Measurements from ENCODE around the gene OPN4. TPM values are rescaled to one million over a fixed set of nuclear protein-coding genes. Genes with fewer than 3 reads are reported as not detected.

Gene OPN4
- total RNA-seq, 1 donor from 2014 or later: not detected

DNA sequence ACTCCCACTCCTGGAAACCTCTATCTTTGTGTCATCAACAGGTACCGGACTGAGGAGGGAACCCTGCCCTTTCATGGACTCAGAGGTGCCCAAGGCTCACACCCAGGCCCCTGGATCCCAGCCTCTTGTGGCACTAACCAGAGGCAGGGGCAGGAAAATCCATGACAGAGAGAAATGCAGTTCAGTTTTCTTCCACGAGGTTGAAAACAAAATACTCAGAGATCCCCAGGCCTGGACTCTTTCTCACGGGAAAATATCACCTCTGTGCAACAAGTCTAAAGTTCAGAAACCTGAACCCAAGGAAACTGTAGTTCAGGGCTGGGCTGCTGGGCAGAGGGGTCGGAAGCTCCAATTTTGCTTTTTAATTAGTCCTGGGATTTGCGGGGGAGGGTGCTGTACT lies 21.4 kb upstream of the OPN4 start:
- Mint-ChIP-seq H3K9me3 (ENCODE audit: low read depth) (no peaks in the 10 kb centered on the region), H3K27ac (ENCODE audit: unreplicated experiment) (peak overlapping the region; percentile 79), H3K36me3 (ENCODE audit: low read depth) (no peaks in the 10 kb centered on the region), H3K4me3 (ENCODE audit: unreplicated experiment) (no peak overlapping the region), H3K4me1 (ENCODE audit: low read depth) (peaks cover 68% of the 10 kb centered on the region), H3K27me3 (ENCODE audit: low read depth) (no peaks in the 10 kb centered on the region)
- no peak for DNase-seq (ENCODE audit: low spot score)
- TF ChIP-seq, protein P1, sequence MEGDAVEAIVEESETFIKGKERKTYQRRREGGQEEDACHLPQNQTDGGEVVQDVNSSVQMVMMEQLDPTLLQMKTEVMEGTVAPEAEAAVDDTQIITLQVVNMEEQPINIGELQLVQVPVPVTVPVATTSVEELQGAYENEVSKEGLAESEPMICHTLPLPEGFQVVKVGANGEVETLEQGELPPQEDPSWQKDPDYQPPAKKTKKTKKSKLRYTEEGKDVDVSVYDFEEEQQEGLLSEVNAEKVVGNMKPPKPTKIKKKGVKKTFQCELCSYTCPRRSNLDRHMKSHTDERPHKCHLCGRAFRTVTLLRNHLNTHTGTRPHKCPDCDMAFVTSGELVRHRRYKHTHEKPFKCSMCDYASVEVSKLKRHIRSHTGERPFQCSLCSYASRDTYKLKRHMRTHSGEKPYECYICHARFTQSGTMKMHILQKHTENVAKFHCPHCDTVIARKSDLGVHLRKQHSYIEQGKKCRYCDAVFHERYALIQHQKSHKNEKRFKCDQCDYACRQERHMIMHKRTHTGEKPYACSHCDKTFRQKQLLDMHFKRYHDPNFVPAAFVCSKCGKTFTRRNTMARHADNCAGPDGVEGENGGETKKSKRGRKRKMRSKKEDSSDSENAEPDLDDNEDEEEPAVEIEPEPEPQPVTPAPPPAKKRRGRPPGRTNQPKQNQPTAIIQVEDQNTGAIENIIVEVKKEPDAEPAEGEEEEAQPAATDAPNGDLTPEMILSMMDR (IDR thresholded peaks at IDR 0.05): no peak

DNA sequence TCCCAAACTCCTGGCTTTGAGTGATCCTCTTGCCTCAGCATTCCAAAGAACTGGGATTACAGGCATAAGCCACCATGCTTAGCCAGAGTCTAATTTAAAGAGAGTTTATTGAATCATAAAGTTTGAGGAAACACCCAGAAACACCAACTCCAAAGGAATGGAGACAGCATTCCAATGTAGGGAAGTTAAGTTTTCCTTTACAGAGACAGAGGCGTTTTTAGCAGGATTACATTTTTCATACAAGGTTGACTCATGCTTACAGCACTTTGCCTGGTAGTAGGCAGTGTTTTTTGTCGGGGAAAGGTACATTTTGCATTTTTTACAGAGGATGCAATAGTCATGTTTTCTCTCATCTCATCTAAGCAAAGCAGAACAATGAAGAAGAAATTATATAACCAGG lies 18.9 kb upstream of the OPN4 start:
- TF ChIP-seq, protein P1 (IDR thresholded peaks at IDR 0.05): no peak
- H3K4me1 Mint-ChIP-seq (ENCODE audit: low read depth): peaks cover 57% of the 10 kb centered on the region
- no peak for DNase-seq (ENCODE audit: low spot score)
- H3K4me3 Mint-ChIP-seq (ENCODE audit: unreplicated experiment): no peak overlapping the region
- H3K27ac Mint-ChIP-seq (ENCODE audit: unreplicated experiment): peak overlapping the region; percentile 94
- no peaks in the 10 kb centered on the region for H3K9me3 Mint-ChIP-seq (ENCODE audit: low read depth)
- no peaks in the 10 kb centered on the region for H3K27me3 Mint-ChIP-seq (ENCODE audit: low read depth)
- H3K36me3 Mint-ChIP-seq (ENCODE audit: low read depth): no peaks in the 10 kb centered on the region

DNA sequence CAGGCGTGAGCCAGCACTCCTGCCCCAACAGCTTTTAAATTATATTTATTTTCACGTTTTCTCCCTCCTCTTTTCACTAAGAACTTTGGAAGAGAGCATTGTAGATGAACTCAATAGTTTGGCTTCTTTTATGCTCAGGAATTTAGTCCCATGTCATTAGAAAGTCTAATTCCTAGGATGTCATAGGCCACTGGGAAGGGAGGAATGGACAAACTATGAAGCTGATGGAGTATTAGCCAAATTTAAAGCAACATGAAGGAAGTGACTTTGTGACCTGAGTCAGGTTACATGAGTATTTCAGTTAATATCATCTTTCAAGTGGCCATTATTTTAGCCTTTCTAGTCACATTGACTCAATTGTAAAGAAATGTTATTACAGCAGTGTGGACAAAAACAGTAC lies 18.0 kb upstream of the OPN4 start:
- Mint-ChIP-seq H3K27ac (ENCODE audit: unreplicated experiment) (peak overlapping the region; percentile 94), H3K36me3 (ENCODE audit: low read depth) (no peaks in the 10 kb centered on the region), H3K9me3 (ENCODE audit: low read depth) (no peaks in the 10 kb centered on the region), H3K27me3 (ENCODE audit: low read depth) (no peaks in the 10 kb centered on the region), H3K4me1 (ENCODE audit: low read depth) (peaks cover 53% of the 10 kb centered on the region), H3K4me3 (ENCODE audit: unreplicated experiment) (no peak overlapping the region)
- DNase-seq (ENCODE audit: low spot score): no peak
- TF ChIP-seq, protein P1 (IDR thresholded peaks at IDR 0.05): no peak

GRCh38 chr10:86642021-86642420 lies 12.3 kb upstream of the OPN4 start:
- peaks cover 40% of the 10 kb centered on the region for H3K4me1 Mint-ChIP-seq (ENCODE audit: low read depth)
- no peaks in the 10 kb centered on the region for H3K9me3 Mint-ChIP-seq (ENCODE audit: low read depth)
- no peak overlapping the region for H3K27ac Mint-ChIP-seq (ENCODE audit: unreplicated experiment)
- H3K27me3 Mint-ChIP-seq (ENCODE audit: low read depth): no peaks in the 10 kb centered on the region
- DNase-seq (ENCODE audit: low spot score): no peak
- no peak overlapping the region for H3K4me3 Mint-ChIP-seq (ENCODE audit: unreplicated experiment)
- H3K36me3 Mint-ChIP-seq (ENCODE audit: low read depth): no peaks in the 10 kb centered on the region
- TF ChIP-seq, protein P1 (IDR thresholded peaks at IDR 0.05): peak; percentile 72

DNA sequence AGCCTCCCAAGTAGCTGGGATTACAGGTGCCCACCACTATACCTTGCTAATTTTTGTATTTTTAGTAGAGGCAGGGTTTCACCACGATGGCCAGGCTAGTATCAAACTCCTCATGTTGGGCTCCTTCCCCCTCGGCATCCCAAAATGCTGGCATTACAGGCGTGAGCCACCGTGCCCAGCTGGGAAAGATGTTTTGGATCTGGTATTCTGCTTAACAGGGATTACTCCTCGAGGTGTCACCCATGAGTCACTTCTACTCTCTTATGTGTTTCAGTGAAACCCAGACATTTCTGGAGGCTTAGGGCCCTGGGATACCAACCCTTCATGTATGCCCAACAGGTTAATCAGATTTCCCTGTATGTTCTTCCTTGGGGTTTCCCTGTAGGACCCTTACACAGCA lies 11.8 kb upstream of the OPN4 start:
- Mint-ChIP-seq H3K27ac (ENCODE audit: unreplicated experiment) (no peak overlapping the region), H3K27me3 (ENCODE audit: low read depth) (no peaks in the 10 kb centered on the region), H3K4me1 (ENCODE audit: low read depth) (peaks cover 40% of the 10 kb centered on the region)

More for the DNA sequence above, 11.8 kb upstream of the OPN4 start:
- TF ChIP-seq, protein P1 (IDR thresholded peaks at IDR 0.05): no peak
- H3K9me3 Mint-ChIP-seq (ENCODE audit: low read depth): no peaks in the 10 kb centered on the region
- DNase-seq (ENCODE audit: low spot score): no peak
- no peaks in the 10 kb centered on the region for H3K36me3 Mint-ChIP-seq (ENCODE audit: low read depth)
- H3K4me3 Mint-ChIP-seq (ENCODE audit: unreplicated experiment): no peak overlapping the region
